ENCODE results near the gene ANKH.

DNA sequence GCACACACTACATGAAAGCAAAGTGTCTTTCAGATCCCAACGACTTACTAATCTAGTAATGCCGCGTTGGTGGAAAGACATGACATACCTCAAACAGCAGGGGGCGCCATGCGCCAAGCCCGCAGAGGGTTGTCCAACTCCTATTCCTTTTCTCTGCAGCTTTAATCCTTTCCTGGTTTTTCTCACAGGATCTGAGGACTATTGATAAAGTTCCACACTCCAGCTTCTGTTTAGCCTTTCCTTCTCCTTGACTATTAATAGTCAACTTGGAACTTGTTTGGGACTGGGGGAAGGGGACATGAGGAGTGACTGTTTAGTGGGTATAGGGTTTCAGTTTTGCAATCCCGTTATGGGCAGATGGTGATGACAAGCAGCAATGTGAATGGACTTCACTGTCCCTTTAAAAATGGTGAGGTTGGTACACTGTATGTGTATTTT, 144.1 kb downstream of the ANKH start:
- TF ChIP-seq SUZ12 (IDR thresholded peaks at IDR 0.05; ENCODE audit: extremely low read depth, insufficient read depth, insufficient read length) (no peak), ZNF274 (IDR thresholded peaks at IDR 0.05; ENCODE audit: low read depth, low read length) (no peak)
